Measurements from ENCODE around the gene SCARB1.
A peak's percentile ranks its signal among the peaks of the same experiment; 100 is the strongest.

The SCARB1 gene

GRCh38 chr12:124792156-124792555 is 71.5 kb downstream of the SCARB1 start:
- DNase-seq, result no peak

DNA sequence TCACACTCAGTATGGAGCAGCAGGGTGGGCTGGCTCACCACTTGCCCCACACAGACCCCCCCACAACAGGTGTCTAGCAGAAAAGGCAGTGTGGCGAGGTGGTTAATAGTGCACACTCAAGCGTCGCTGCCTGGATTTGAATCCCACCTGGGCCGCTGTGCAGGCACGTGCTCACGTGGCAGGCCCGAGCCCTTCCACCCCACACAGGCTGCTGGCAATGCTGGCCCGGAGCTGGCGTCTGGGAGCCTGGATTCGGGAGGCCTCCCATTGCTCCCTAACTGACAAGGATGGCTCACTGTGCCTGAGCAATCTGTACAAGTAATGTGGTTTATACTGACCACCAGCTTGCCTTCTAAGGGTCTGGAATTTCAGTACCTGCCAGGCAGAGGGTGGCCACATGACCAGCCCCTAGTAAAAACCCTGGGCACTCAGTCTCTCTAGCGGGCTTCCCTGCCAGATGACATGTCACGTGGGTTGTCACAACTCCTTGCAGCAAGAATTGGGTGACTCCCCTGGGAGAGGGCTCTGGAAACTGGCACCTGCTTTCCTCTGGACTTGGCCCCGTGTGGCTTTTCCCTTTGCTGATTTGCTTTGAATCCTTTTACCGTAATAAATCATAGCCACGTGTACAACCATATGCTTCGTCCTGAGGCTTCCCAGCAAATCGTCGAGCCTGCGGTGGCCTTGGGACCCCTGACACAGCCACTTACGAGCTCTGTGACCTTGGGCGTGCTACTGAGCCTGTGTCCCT is 72.8 kb downstream of the SCARB1 start:
- DNase-seq, result no peak

GRCh38 chr12:124788936-124789555 is 74.6 kb downstream of the SCARB1 start:
- no peak for DNase-seq

- peak; percentile 11 for DNase-seq
Measured at GRCh38 chr12:124786061-124786964, 77.4 kb downstream of the SCARB1 start.

DNA sequence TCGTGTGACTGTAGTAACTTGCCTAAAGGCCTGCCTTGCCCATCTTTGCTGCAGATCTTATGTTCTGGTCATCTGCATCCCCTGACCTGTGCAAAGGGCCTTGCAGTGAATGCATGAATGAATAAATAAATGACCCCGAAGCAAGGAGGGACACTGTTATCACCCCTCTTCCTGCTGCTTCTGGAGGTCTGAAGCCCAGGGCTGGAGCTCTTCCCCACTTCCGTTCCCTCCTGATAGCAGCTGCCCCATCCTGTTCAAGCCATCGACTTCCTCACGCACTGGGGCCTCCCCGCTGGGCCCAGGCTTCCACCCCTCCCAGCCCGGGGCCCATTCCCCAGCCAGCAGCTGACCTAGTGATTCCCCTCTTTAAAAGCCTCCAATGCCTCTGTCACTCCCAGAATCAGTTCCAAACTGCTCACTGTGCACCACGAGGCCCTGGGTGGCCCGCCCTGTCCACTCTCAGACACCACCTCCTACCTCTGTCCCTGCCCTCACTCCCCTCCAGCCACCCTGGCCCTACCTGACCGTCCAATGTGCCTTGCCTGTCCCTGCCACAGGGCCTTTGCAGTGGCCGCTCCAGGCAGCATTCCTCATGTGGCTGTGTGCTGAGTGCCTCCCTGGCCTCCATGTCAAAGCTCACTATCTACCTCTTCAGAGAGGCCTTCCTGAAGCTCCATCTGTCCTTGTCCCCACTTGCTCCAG is 78.6 kb downstream of the SCARB1 start:
- DNase-seq, result no peak

- DNase-seq, result no peak
Measured at GRCh38 chr12:124783087-124783486, 80.6 kb downstream of the SCARB1 start.

DNA sequence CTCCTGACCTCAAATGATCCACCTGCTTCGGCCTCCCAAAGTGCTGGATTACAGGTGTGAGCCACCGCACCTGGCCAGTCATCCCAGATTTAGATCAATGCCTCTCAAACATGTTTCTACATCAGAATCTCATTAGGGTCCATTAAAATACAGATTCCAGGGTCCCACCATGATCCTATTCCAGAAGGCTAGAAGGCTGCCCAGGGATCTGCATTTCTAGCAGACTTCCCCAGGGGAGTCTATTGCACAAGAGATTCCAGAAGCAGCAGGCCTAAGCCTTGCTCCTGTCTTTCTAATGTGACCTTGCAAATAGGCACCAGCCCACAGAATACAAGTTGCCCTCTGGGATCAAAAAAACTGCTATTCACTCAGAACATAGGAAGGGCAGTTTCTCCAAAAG is 81.5 kb downstream of the SCARB1 start:
- no peak for DNase-seq

DNA sequence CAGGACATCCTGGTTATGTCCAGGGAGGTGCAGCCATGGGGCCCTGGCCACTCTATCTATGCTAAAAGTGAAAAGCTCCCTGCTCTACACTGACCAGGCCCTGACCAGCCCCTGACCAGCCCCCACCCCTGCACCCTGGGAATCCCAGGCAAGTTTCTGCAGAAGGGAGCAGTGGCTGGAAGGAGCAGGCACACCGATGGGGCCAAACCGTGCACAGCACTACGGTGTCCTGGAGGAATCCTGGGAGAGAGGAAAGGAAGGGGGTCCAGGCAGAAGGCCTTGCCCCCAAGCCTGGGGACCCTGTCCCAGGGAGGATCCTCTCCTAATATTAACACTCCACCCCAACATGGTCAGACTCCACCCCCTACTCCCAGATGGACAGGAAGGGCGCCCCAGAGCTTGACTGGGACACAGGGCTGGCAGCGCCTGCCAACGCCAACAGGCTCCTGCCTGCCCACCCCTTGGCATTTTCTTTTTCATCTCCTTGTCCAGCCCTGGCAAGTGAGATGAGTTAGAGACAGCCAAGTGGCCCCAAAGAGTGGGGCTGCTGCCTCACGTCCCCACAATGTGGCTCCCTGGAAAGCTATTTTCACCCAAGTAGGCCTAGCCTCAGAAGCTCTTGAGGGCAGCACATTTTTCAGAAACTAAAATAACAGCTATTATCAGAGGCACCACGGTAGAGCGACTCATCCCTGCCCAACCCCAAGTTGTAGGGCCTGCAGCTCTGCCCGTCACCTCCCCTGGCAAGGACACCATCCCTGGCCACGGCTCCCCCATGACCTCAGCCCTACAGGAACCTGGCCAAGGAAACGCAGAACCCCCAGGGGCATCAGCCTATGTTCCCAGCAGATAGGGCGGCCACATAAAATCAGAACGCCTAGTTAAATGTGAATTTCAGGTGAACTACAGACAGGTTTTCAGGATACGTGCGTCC is 82.6 kb downstream of the SCARB1 start:
- no peak for DNase-seq

- DNase-seq, result no peak
Measured at GRCh38 chr12:124780336-124780735, 83.3 kb downstream of the SCARB1 start.

GRCh38 chr12:124779161-124780141 is 84.2 kb downstream of the SCARB1 start:
- DNase-seq, result no peak

DNA sequence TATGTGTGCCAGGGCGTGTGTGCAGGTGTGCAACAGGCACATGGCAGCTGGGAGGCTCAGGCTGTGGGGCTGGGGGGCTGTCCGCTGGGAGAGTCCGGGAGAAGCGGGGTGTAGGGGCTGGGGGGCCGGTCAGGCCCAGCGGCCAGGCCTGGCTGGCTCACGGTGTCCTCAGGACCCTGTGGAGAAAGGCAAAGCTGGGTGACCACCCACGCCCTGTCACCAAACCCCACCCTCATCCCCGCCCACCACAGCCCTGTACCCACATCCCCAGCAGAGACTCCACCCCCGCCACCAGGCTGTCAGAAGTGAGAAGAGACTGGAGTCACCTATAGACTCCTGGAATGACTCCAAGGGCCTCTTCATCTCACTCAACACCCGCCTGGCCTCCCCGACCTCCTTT is 85.3 kb downstream of the SCARB1 start:
- DNase-seq, result no peak

GRCh38 chr12:124777399-124778372 is 86.0 kb downstream of the SCARB1 start:
- DNase-seq, result no peak

GRCh38 chr12:124776125-124776513 is 87.5 kb downstream of the SCARB1 start:
- no peak for DNase-seq

DNA sequence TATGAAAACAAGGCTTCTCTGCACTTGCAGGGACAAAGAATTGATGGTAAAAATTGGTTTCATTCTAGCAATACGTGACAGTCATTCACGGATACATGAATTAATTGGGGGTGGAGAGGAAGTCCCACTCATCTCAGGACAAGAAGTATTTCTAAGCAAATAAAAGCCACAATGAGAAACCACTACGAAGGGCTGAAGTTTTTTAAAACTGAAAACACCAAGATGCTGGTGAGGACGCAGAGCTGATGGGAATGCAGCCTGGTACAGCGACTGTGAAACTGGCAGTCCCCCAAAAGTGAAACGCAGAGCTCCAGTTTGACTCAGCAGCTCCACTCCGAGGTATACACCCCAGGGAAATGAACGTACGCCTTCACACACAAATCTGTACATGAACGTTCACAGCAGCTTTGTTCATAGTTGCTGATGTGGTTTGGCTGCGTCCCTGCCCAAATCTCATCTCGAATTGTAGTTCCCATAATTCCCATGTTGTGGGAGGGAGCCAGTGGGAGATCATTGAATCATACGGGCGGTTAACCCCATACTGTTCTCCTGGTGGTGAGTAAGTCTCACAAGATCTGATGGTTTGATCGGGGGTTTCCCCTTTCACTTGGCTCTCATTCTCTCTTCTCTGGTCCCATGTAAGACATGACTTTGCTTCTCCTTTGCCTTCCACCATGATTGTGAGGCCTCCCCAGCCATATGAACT is 89.0 kb downstream of the SCARB1 start:
- no peak for DNase-seq

- DNase-seq, result no peak
Measured at GRCh38 chr12:124774054-124774461, 89.6 kb downstream of the SCARB1 start.

GRCh38 chr12:124772289-124773170 is 91.1 kb downstream of the SCARB1 start:
- DNase-seq, result no peak

DNA sequence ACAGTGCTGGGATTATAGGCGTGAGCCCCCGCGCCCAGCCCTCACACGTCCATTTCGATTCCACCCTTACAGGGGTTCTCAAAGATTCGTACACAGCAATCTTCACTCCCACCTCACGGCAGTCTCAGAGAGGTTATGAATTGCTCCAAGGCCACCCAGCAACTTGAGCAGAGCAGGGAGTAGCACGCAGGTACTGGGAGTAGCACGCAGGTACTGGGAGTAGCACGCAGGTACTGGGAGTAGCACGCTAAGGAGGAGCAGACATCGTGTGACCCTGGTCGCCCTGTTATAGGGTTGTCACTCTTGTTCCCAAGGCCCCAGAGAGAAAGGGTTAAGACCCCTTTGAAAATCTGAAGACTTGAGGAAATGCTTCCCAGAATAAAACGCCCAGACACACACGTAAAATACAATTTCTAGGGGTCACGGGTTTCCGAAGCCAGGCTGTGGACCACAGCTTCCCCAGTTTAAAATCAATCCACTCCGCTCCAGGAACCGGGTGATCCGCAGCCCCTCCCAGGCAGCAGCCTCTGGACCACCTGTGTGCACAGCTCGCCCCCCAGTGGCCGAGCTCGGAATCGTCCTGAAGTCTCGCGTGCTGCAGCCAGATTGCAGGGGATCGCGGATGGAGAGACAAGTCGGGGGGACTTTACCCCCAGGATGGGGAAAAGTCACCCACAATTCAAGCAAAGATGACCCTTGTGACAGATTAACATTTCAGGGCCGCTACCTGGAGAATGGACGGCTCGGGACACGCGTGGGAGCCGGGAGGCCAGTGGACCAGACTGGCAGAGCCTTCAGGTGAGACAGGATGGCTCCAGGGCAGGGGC is 92.0 kb downstream of the SCARB1 start:
- DNase-seq, result peak; percentile 70
